Astrocyte of the spinal cord (primary cell): ENCODE results near the gene AQP10.
"Not testable (repeated sequence)": the region's sequence is repeated elsewhere in the genome, so short reads cannot be mapped to it uniquely, and the experiment has no call there.

Source experiments
- DNase-seq: peaks from one replicate; pipeline ENCODE4 v3.0.0; 2011; ENCODE audit warnings: low read depth, low spot score
- H3K4me3 ChIP-seq: 2 replicates; pipeline ENCODE4 v1.5.1; 2011; ENCODE audit warnings: low read depth, mild to moderate bottlenecking, low read length, moderate library complexity
- in situ Hi-C: cut with HindIII; loops from 2 replicates; pipeline ENCODE4 v1.10.0; 2017; ENCODE audit warnings: low sequenced_read_pairs
- TF ChIP-seq, protein P1 (sequence below): IDR thresholded peaks from 2 replicates; pipeline ENCODE4 v1.5.1; 2012; ENCODE audit warnings: low read depth, mild to moderate bottlenecking, low read length, inconsistent platforms

AQP10 gene

DNA sequence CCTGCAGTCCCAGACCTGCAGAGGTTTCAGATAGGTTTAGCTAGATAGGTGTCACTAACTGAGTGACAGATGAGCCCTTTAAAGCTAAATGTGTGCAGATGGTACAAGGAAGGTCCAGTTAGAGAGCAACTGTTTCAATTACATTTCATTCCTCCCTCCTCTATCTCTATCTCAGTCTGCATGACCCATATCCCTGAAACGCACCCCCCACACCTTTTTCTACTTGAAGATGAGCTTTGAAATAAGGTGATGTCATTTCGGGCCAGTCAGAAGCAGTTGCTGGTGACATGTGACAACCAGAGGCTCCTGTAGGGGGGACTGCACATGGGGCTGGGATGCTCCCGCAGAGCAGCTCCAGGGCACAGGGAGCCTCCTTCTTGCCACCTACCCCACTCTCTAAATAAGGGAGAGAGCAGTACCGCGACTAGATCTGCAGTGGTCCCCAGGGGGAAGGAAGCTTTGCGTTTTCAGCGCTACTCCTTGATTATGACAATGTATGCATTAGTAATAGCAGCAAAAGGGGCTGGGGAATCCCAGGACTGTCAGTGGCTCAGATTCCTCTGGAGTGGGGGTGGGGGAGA lies 8.7 kb downstream of the AQP10 start:
- H3K4me3 ChIP-seq = no peak overlapping the region
- no peak for DNase-seq
- in situ Hi-C loops = loop anchor here (10.0 kb wide), 1 partner anchor 75 kb away; the partner anchor contains the start of gene IL6R
- TF ChIP-seq, protein P1, sequence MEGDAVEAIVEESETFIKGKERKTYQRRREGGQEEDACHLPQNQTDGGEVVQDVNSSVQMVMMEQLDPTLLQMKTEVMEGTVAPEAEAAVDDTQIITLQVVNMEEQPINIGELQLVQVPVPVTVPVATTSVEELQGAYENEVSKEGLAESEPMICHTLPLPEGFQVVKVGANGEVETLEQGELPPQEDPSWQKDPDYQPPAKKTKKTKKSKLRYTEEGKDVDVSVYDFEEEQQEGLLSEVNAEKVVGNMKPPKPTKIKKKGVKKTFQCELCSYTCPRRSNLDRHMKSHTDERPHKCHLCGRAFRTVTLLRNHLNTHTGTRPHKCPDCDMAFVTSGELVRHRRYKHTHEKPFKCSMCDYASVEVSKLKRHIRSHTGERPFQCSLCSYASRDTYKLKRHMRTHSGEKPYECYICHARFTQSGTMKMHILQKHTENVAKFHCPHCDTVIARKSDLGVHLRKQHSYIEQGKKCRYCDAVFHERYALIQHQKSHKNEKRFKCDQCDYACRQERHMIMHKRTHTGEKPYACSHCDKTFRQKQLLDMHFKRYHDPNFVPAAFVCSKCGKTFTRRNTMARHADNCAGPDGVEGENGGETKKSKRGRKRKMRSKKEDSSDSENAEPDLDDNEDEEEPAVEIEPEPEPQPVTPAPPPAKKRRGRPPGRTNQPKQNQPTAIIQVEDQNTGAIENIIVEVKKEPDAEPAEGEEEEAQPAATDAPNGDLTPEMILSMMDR = no peak

DNA sequence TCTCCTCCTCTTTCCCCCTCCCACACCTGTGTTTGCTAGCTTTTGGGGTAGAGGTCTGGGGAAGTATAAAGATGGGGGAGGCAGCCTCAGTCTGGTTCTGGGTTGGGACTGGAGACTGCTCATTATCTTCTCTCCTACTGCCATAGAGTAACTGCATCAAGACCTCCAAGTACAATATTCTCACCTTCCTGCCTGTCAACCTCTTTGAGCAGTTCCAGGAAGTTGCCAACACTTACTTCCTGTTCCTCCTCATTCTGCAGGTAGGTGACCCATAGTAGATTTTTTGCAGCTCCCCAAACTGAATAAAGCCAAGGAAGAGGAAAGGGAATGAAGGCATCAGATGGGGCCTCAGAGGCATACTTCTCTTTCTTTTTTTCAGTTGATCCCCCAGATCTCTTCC lies 9.8 kb downstream of the AQP10 start:
- no peak for DNase-seq
- no peak overlapping the region for H3K4me3 ChIP-seq
- in situ Hi-C loops = loop anchor here (10.0 kb wide), 1 partner anchor 74 kb away; the partner anchor contains the start of gene IL6R
- TF ChIP-seq, protein P1 = no peak

DNA sequence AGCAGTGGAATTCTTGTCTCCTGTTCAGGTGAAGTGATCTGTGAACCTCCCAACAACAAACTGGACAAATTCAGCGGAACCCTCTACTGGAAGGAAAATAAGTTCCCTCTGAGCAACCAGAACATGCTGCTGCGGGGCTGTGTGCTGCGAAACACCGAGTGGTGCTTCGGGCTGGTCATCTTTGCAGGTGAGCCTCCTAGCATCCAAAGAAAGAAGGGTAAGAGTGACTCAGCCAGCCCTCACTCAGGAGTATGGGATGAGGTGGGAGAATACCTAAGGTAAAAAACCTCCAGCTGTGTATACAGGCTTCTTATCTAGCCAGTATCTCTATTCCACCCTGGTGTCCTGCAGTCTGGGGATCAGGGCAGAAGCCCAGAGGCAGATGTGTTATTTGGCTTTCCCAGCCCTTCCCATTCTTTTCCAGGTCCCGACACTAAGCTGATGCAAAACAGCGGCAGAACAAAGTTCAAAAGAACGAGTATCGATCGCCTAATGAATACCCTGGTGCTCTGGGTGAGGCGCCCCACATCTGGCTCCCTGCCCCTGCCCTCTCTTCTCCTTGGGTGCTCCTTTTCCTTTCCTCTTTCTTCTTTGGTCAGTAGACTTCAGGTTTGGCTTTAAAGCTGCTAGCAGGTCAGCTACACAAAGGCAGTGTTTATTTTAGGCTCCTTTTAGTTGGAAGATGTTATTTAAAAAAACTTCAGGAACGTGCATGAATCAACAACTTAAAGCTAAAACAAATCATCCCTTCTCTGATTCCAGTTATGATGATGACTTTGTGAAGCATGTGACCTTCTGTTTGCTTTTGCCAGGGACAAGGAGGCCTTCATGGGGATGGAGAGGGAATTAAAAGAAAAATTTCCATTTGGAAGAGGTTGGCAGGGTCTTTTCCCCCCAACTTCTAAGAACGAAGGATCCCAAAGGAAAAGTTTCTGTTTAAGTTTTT lies 13.5 kb downstream of the AQP10 start:
- in situ Hi-C loops = loop anchor here (10.0 kb wide), 1 partner anchor 70 kb away; the partner anchor contains the start of gene IL6R
- DNase-seq = no peak
- TF ChIP-seq, protein P1 = no peak
- no peak overlapping the region for H3K4me3 ChIP-seq

DNA sequence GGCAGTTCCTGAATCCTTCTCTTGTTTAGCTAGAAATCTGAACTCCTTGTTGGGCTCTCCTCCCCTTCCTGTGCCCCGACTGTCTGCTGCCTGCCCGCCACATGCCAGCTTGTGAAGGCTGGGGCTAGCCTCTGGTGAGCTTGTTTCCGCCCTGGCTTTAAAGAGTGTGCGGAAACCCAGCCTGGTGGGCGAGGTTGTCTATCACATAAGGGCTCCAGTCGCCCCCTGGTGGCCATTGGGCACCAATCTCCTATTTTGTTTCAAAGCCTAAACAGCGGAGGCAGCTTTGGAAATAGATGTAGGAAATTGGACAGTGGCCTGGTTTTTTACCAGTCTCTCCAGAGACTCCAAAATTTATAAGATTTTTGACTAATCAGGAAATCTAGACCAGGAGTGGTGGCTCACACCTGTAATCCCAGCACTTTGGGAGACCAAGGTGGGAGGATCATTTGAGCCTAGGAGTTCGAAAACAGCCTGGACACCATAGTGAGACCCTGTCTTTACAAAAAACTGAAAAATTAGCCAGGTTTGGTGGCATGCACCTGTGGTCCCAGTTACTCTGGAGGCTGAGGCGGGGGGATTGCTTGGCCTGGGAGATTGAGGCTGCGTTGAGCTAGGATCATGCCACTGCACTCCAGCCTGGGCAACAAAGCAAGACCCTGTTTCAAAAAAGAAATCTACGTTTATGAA lies 14.3 kb downstream of the AQP10 start:
- in situ Hi-C loops = loop anchor here (10.0 kb wide), 1 partner anchor 70 kb away; the partner anchor contains the start of gene IL6R
- H3K4me3 ChIP-seq = no peak overlapping the region
- peak; percentile 80 for DNase-seq
- TF ChIP-seq, protein P1 = peak; percentile 89

DNA sequence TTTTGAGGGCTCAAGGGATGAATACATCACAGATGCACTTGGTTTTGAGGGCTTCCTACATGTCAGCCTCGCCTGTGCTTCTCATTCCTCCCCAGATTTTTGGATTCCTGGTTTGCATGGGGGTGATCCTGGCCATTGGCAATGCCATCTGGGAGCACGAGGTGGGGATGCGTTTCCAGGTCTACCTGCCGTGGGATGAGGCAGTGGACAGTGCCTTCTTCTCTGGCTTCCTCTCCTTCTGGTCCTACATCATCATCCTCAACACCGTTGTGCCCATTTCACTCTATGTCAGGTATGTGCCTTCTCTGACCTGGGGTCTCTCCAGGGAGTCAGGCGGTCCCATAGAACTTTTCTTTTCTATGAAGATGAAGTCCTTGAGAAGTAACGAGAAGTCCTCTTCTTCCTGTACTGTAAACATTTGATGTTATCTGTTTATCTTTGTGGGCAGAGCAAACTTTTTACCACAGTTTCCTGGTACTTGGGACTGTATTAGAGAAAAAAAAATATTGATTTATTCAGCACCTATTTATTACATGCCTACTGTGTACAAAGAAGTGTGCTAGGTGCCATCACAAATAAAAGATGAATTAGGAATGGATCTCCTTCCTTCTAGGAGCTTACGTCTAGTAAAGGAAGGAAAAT lies 16.5 kb downstream of the AQP10 start:
- in situ Hi-C loops = loop anchor here (10.0 kb wide), 1 partner anchor 67 kb away; the partner anchor contains the start of gene IL6R
- TF ChIP-seq, protein P1 = no peak
- no peak overlapping the region for H3K4me3 ChIP-seq
- no peak for DNase-seq

DNA sequence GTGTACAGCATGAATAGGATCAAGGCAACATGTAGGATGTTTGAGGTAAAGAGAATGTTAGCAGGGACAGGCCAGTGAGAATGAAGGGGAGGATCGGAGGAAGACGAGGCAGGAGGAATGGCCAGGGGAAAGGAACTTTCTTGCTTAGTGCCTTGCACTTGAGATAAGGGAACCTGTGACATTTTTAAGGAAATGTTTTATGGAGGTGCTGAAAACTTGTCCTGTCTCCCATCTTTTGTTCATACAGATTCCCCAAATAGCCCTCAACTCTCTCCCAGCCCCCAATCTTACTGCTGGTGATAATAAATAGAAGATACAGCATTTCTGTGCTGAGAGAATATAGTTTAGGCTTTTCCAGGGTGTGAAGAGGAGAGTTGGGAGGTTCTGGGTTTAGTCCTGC lies 18.0 kb downstream of the AQP10 start:
- no peak for DNase-seq
- H3K4me3 ChIP-seq = no peak overlapping the region
- TF ChIP-seq, protein P1 = no peak
- in situ Hi-C loops = loop anchor here (10.0 kb wide), 1 partner anchor 66 kb away; the partner anchor contains the start of gene IL6R

DNA sequence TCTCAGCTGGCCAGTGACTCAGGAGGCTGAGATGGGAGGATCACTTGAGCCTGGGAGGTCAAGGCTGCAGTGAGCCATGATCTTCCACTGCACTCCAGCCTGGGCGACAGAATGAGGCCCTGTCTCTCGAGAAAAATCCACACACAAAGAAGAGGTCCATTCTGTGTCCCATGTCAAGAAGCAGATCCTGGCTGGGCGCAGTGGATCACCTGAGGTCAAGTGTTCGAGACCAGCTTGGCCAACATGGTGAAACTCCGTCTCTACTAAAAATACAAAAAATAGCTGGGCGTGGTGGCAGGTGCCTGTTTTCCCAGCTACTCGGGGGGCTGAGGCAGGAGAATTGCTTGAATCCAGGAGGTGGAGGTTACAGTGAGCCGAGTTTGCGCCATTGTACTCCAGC lies 20.5 kb downstream of the AQP10 start:
- DNase-seq, in situ Hi-C loops, H3K4me3 ChIP-seq: not testable (repeated sequence)
